Caco-2 (cell line): ENCODE data around the gene PLA2G4F. TPM values are rescaled to one million over a fixed set of nuclear protein-coding genes. Genes with fewer than 3 reads are reported as not detected.
"Not testable (repeated sequence)": the region's sequence is repeated elsewhere in the genome, so short reads cannot be mapped to it uniquely, and the experiment has no call there.

Experiments
- BruUV-seq: library from RNA; stranded (reverse); fragments of 400-500 nt; replicated peaks from 2 replicates; lab custom pipeline; 2021; lab: Mats Ljungman, UMichigan
- CTCF ChIA-PET: fragments of 300-600 bp; sonication (Branson Sonifier 250); formaldehyde crosslinking; loops from one replicate; lab custom pipeline; 2022; ENCODE audit warnings: antibody characterized with exemption; lab: Charles Lee
- POLR2A ChIA-PET: fragments of 300-600 bp; sonication (Branson Sonifier 250); formaldehyde crosslinking; loops from one replicate; lab custom pipeline; 2022; ENCODE audit warnings: antibody characterized with exemption; lab: Charles Lee
- DNase-seq, 2 experiments: peaks; one replicate each; pipeline versions ENCODE4 v3.0.0 to v3.0.0-alpha.2; 2020 to 2022
- H3K27me3 ChIP-seq: replicated peaks from 2 replicates; pipeline ENCODE4 v1.6.0; 2011; ENCODE audit warnings: low read length; ENCODE audit not compliant: control insufficient read depth, insufficient read depth
- H3K36me3 ChIP-seq: 2 replicates; pipeline ENCODE4 v1.5.1; 2011; ENCODE audit warnings: low read length; ENCODE audit not compliant: control insufficient read depth, insufficient read depth
- H3K4me1 ChIP-seq: fragments of 250-450 bp; sonication (Bioruptor Pico); 2 replicates; pipeline ENCODE4 v1.5.1; 2020; ENCODE audit warnings: mild to moderate bottlenecking
- H3K4me3 ChIP-seq: 2 replicates; pipeline ENCODE4 v1.5.1; 2011; ENCODE audit warnings: low read depth, mild to moderate bottlenecking, control low read depth, low read length
- H3K9me3 ChIP-seq: fragments of 250-450 bp; sonication (Bioruptor Pico); 2 replicates; pipeline ENCODE4 v1.5.1; 2020; ENCODE audit warnings: mild to moderate bottlenecking, moderate library complexity
- H3K27ac Mint-ChIP-seq: one replicate; pipeline ENCODE4 v1.8.0; 2022; ENCODE audit warnings: mixed read lengths; ENCODE audit not compliant: unreplicated experiment
- H3K27me3 Mint-ChIP-seq: one replicate; pipeline ENCODE4 v1.8.0; 2022; ENCODE audit warnings: mixed read lengths; ENCODE audit not compliant: insufficient read depth, unreplicated experiment
- H3K36me3 Mint-ChIP-seq: one replicate; pipeline ENCODE4 v1.8.0; 2022; ENCODE audit warnings: mild to moderate bottlenecking, mixed read lengths; ENCODE audit not compliant: insufficient read depth, unreplicated experiment
- H3K4me1 Mint-ChIP-seq: one replicate; pipeline ENCODE4 v1.8.0; 2022; ENCODE audit warnings: low read depth, mixed read lengths; ENCODE audit not compliant: unreplicated experiment
- H3K4me3 Mint-ChIP-seq: one replicate; pipeline ENCODE4 v1.8.0; 2022; ENCODE audit warnings: mild to moderate bottlenecking, moderate library complexity, mixed read lengths; ENCODE audit not compliant: unreplicated experiment
- H3K9me3 Mint-ChIP-seq: one replicate; pipeline ENCODE4 v1.8.0; 2022; ENCODE audit warnings: mixed read lengths; ENCODE audit not compliant: unreplicated experiment
- CTCF ChIP-seq, 2 experiments: fragments of 200-600 bp in 1 of 2; IDR thresholded peaks; 1 replicate in 1 of 2; 2 replicates in 1 of 2; pipeline versions ENCODE4 v1.5.1 to v1.8.0; 2011 to 2022; ENCODE audit warnings: antibody characterized with exemption in 1 of 2, control low read depth in 1 of 2, inconsistent platforms in 1 of 2, low read depth in 1 of 2, low read length in 1 of 2, mild to moderate bottlenecking in 1 of 2, moderate library complexity in 1 of 2; ENCODE audit not compliant: insufficient read depth in 1 of 2, severe bottlenecking in 1 of 2, unreplicated experiment in 1 of 2
- intact Hi-C: fragments of 100-400 bp; cut with micrococcal nuclease; formaldehyde crosslinking; loops from one replicate; pipeline ENCODE4 v1.10.0; 2022; ENCODE audit not compliant: unreplicated experiment
- total RNA-seq: library from RNA; stranded (reverse); gene quantifications from 2 replicates; pipeline ENCODE4 v1.2.3, GENCODE V29; 2022

The PLA2G4F gene
- total RNA-seq, 1 experiment from 2014 or later, result 2.9 TPM

GRCh38 chr15:42094512-42094963 is 61.9 kb downstream of the PLA2G4F start, which contains the start of gene PLA2G4D:
PLA2G4D (minus strand) TSS chr15:42094562; CDS start chr15:42094459, 103 bp downstream.
- Mint-ChIP-seq H3K27ac (no peak within 1 kb of the TSS), H3K4me3 (no peak within 1 kb of the TSS), H3K36me3 (no peaks in the 10 kb centered on the region), H3K9me3 (no peaks in the 10 kb centered on the region), H3K4me1 (peaks cover 8% of the 10 kb centered on the region), H3K27me3 (no peaks in the 10 kb centered on the region)
- Histone ChIP-seq H3K4me1 (peaks cover 10% of the 10 kb centered on the region; the same call in 1 of the 2 replicates), H3K9me3 (no peaks in the 10 kb centered on the region; the same call in 1 of the 2 replicates), H3K4me3 (no peak within 1 kb of the TSS), H3K36me3 (no peaks in the 10 kb centered on the region), H3K27me3 (no peaks in the 10 kb centered on the region)
- ChIA-PET CTCF (no interaction called here), POLR2A (no interaction called here)
- BruUV-seq, result no TSS peak
- DNase-seq, result no peak
- intact Hi-C loops, result no loop called here
- TF ChIP-seq CTCF (IDR thresholded peaks at IDR 0.05; ENCODE audit: insufficient read depth in 1 of 2, low read depth in 1 of 2, low read length in 1 of 2, severe bottlenecking in 1 of 2, unreplicated experiment in 1 of 2), result no peak

GRCh38 chr15:42093966-42094365 is 62.5 kb downstream of the PLA2G4F start:
- H3K4me3 Mint-ChIP-seq, result no peak overlapping the region
- no peak for DNase-seq
- POLR2A ChIA-PET, result no interaction called here
- H3K27me3 Mint-ChIP-seq, result no peaks in the 10 kb centered on the region
- Histone ChIP-seq H3K4me3 (no peak overlapping the region), H3K36me3 (no peaks in the 10 kb centered on the region), H3K27me3 (no peaks in the 10 kb centered on the region), H3K9me3 (no peaks in the 10 kb centered on the region; the same call in 1 of the 2 replicates), H3K4me1 (peaks cover 10% of the 10 kb centered on the region; the same call in 1 of the 2 replicates)
- CTCF ChIA-PET, result interaction anchor here (0.6 to 0.7 kb wide), 2 partner anchors 10 to 189 kb away, joined by 4 to 6 read pairs; no protein-coding TSS in a partner anchor
- BruUV-seq, result no TSS peak
- no peak for TF ChIP-seq CTCF (IDR thresholded peaks at IDR 0.05; ENCODE audit: insufficient read depth in 1 of 2, low read depth in 1 of 2, low read length in 1 of 2, severe bottlenecking in 1 of 2, unreplicated experiment in 1 of 2)
- no peaks in the 10 kb centered on the region for H3K36me3 Mint-ChIP-seq
- H3K4me1 Mint-ChIP-seq, result peaks cover 8% of the 10 kb centered on the region
- intact Hi-C loops, result no loop called here
- no peaks in the 10 kb centered on the region for H3K9me3 Mint-ChIP-seq
- no peak overlapping the region for H3K27ac Mint-ChIP-seq

GRCh38 chr15:42092398-42093318 is 63.8 kb downstream of the PLA2G4F start:
- Histone ChIP-seq H3K4me3 (no peak overlapping the region), H3K4me1 (peaks cover 10% of the 10 kb centered on the region; the same call in 1 of the 2 replicates), H3K9me3 (no peaks in the 10 kb centered on the region), H3K27me3 (no peaks in the 10 kb centered on the region), H3K36me3 (no peaks in the 10 kb centered on the region)
- Mint-ChIP-seq H3K27me3 (no peaks in the 10 kb centered on the region), H3K9me3 (no peaks in the 10 kb centered on the region), H3K27ac (no peak overlapping the region), H3K36me3 (no peaks in the 10 kb centered on the region), H3K4me3 (no peak overlapping the region), H3K4me1 (peaks cover 8% of the 10 kb centered on the region)
- no peak for TF ChIP-seq CTCF (IDR thresholded peaks at IDR 0.05; ENCODE audit: insufficient read depth in 1 of 2, low read depth in 1 of 2, low read length in 1 of 2, severe bottlenecking in 1 of 2, unreplicated experiment in 1 of 2)
- intact Hi-C loops, result no loop called here
- DNase-seq, result no peak
- BruUV-seq, result no TSS peak
- ChIA-PET POLR2A (no interaction called here), CTCF (interaction anchor here (1.5 kb wide), 1 partner anchor 41 kb away, joined by 3 read pairs; no protein-coding TSS in a partner anchor)

DNA sequence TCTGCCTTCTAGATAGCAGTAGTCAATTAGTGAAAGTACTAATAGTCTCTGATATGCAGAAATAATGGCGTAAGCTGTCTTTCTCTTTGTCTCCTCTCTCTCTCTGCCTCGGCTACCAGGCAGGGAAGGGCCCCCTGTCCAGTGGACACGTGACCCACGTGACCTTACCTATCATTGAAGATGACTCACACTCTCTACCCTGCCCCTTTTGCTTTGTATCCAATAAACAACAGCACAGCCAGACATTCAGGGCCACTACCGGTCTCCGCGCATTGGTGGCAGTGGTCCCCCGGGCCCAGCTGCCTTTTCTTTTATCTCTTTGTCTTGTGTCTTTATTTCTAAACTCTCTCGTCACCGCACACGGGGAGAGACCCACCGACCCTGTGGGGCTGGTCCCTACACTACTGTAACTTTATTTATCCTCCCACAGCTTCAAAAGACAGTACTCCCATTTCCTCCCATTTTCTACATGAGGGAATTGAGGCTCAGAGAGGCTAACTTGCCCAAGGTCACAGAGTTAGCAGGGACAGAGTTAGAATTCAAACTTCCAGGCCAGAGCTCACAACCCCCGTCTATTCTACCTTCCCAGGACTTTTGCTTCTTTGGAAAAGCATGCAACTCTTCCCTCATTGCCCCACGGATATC is 64.6 kb downstream of the PLA2G4F start:
- H3K4me3 Mint-ChIP-seq, BruUV-seq, H3K4me3 ChIP-seq, H3K9me3 ChIP-seq, H3K4me1 Mint-ChIP-seq, H3K27ac Mint-ChIP-seq, DNase-seq, H3K27me3 Mint-ChIP-seq, H3K36me3 ChIP-seq, POLR2A ChIA-PET, H3K9me3 Mint-ChIP-seq, H3K36me3 Mint-ChIP-seq, H3K27me3 ChIP-seq, intact Hi-C loops: not testable (repeated sequence)
- CTCF ChIA-PET, result interaction anchor here (1.5 kb wide), 1 partner anchor 42 kb away, joined by 3 read pairs; no protein-coding TSS in a partner anchor
- peaks cover 10% of the 10 kb centered on the region; the same call in 1 of the 2 replicates for H3K4me1 ChIP-seq
